BE2C (cell line): ENCODE results near the gene ADD3.

Source experiments
- DNase-seq: peaks from one replicate; pipeline ENCODE4 v3.0.0-alpha.2; 2020
- H3K27me3 ChIP-seq: fragments of 250-450 bp; sonication (Bioruptor Pico); 2 replicates; pipeline ENCODE4 v1.5.1; 2020; ENCODE audit warnings: mild to moderate bottlenecking
- H3K36me3 ChIP-seq: fragments of 250-450 bp; sonication (Bioruptor Pico); 2 replicates; pipeline ENCODE4 v1.5.1; 2020; ENCODE audit warnings: mild to moderate bottlenecking
- H3K4me1 ChIP-seq: fragments of 250-450 bp; sonication (Bioruptor Pico); 2 replicates; pipeline ENCODE4 v1.5.1; 2020
- H3K4me3 ChIP-seq: 2 replicates; pipeline ENCODE4 v1.5.1; 2011; ENCODE audit warnings: low read depth, low read length
- H3K9me3 ChIP-seq: fragments of 250-450 bp; sonication (Bioruptor Pico); 2 replicates; pipeline ENCODE4 v1.5.1; 2020
- CTCF ChIP-seq: IDR thresholded peaks from 2 replicates; pipeline ENCODE4 v1.5.1; 2012; ENCODE audit warnings: mild to moderate bottlenecking, low read depth, low read length

ADD3 gene

DNA sequence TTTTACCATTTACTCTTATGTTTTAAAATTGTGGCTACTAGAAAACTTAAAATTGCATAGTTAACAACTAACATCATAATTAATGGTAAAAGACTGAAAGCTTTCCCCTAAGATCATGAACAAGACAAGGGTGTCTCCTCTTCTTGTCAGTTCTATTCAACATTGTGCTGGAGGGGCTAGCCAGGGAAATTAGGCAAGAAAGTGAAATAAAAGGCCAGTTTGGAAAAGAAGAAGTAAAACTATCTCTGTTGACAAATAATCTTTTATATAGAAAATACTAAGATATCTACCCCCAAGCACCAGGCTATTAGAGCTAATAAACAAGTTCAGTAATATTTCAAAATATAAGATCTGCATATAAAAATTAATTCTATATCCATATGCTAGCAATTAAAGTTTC is 152.7 kb downstream of the ADD3 start:
- H3K36me3 ChIP-seq, result no peaks in the 10 kb centered on the region
- H3K27me3 ChIP-seq, result no peaks in the 10 kb centered on the region
- H3K9me3 ChIP-seq, result no peaks in the 10 kb centered on the region
- no peak overlapping the region for H3K4me3 ChIP-seq
- no peak for DNase-seq
- no peak for TF ChIP-seq CTCF
- no peaks in the 10 kb centered on the region for H3K4me1 ChIP-seq

DNA sequence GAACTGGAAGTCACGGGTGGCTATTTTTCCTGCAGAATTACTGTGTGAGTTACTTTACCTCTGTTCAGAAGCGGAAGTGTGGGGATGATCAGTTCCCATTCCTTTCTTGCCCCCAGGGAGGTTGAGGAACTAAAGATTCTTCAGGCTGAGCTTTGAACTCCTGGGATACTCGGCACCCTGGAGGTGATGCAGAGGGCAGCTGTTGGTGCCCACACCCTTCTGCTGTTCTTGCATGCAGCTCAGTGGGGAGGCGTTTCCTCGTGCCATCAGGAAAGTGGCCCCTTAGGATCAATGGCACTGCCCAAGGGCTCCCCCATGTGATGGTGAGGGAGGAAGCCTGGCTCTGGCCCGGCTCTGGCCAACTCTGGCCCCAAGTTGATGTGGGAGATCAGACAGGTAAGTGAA is 155.0 kb downstream of the ADD3 start:
- H3K4me3 ChIP-seq, result no peak overlapping the region
- TF ChIP-seq CTCF, result no peak
- no peaks in the 10 kb centered on the region for H3K4me1 ChIP-seq
- H3K27me3 ChIP-seq, result no peaks in the 10 kb centered on the region
- no peaks in the 10 kb centered on the region for H3K36me3 ChIP-seq
- H3K9me3 ChIP-seq, result no peaks in the 10 kb centered on the region
- no peak for DNase-seq

- DNase-seq, result no peak
Measured at GRCh38 chr10:110163192-110163773, 155.5 kb downstream of the ADD3 start.

DNA sequence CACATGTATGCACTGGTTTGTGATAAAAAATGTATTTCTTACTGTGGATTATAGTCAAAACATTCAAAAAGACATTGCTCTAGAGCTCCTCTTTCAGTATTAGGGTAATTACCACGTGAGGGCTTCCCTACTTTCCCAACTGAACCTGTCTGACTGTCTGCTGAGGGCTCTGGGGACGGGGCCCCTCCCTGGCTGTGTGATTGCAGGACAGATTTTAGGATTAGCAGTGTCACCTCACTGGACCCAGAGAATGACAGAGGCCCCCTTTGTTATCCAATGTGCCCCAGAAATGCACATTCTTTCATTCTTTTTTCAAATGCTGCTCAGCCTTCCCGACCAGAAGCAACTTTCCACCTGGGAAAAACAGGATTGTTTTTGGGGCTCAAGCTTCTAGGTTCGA is 156.1 kb downstream of the ADD3 start:
- Histone ChIP-seq H3K4me1 (no peaks in the 10 kb centered on the region), H3K27me3 (no peaks in the 10 kb centered on the region), H3K4me3 (no peak overlapping the region), H3K9me3 (no peaks in the 10 kb centered on the region), H3K36me3 (no peaks in the 10 kb centered on the region)
- no peak for TF ChIP-seq CTCF
- DNase-seq, result no peak

More at GRCh38 chr10:110163192-110163773, 155.5 kb downstream of the ADD3 start:
- no peaks in the 10 kb centered on the region for H3K9me3 ChIP-seq
- no peak overlapping the region for H3K4me3 ChIP-seq
- no peaks in the 10 kb centered on the region for H3K36me3 ChIP-seq
- no peaks in the 10 kb centered on the region for H3K27me3 ChIP-seq
- no peak for TF ChIP-seq CTCF
- H3K4me1 ChIP-seq, result no peaks in the 10 kb centered on the region

DNA sequence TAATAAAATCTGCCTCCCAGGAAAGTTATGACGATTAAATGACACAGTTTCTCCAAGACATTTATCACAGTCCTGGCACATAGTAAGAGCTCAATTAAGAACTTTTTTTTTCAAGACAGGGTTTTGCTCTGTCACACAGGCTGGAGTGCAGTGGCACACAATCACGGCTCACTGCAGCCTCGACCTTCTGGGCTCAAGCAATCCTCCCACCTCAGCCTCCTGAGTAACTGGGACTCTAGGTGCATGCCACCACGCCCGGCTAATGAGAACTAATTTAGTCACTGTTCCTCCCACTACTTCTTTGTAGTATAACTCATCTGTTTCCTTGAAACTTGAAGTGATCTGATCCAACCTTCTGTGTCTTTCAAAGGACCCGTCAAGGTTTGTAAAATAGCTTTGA is 157.5 kb downstream of the ADD3 start:
- Histone ChIP-seq H3K36me3 (no peaks in the 10 kb centered on the region), H3K4me1 (no peaks in the 10 kb centered on the region), H3K4me3 (no peak overlapping the region), H3K9me3 (no peaks in the 10 kb centered on the region), H3K27me3 (no peaks in the 10 kb centered on the region)
- no peak for TF ChIP-seq CTCF
- no peak for DNase-seq

- H3K4me3 ChIP-seq, result no peak overlapping the region
- H3K4me1 ChIP-seq, result no peaks in the 10 kb centered on the region
- H3K36me3 ChIP-seq, result no peaks in the 10 kb centered on the region
- no peaks in the 10 kb centered on the region for H3K9me3 ChIP-seq
- TF ChIP-seq CTCF, result no peak
- no peak for DNase-seq
- no peaks in the 10 kb centered on the region for H3K27me3 ChIP-seq
Measured at GRCh38 chr10:110167149-110167548, 159.4 kb downstream of the ADD3 start.
